Endothelial cell of umbilical vein (primary cell): Measurements from ENCODE around the gene ANO7. TPM values are rescaled to one million over a fixed set of nuclear protein-coding genes. Genes with fewer than 3 reads are reported as not detected.

Experiments
- BruUV-seq: library from RNA; stranded (reverse); fragments of 400-500 nt; replicated peaks from 2 replicates; lab custom pipeline; 2021; lab: Mats Ljungman, UMichigan
- CTCF ChIA-PET: fragments of 300-600, 350-600 bp; sonication (Branson Sonifier 250); formaldehyde crosslinking; loops from one replicate; lab custom pipeline; 2021; ENCODE audit warnings: antibody characterized with exemption, inconsistent platforms; lab: Charles Lee
- POLR2A ChIA-PET: fragments of 300-600, 350-600 bp; sonication (Branson Sonifier 250); formaldehyde crosslinking; loops from one replicate; lab custom pipeline; 2021; ENCODE audit warnings: antibody characterized with exemption, inconsistent platforms; lab: Charles Lee
- DNase-seq: peaks from one replicate; pipeline ENCODE4 v3.0.0-alpha.2; 2011; ENCODE audit warnings: low read depth, low spot score
- FAIRE-seq: peaks from 2 replicates; lab custom pipeline; 2011; peaks lifted over from hg19 to GRCh38; lab: Jason Lieb, UNC
- H2AFZ ChIP-seq: 2 replicates; pipeline ENCODE4 v1.6.0; 2012; ENCODE audit warnings: low read depth, low read length, control low read depth, inconsistent platforms
- H3K27ac ChIP-seq: 2 replicates; pipeline ENCODE4 v1.5.1; 2011; ENCODE audit warnings: low read depth, mild to moderate bottlenecking, control low read depth, low read length, moderate library complexity; ENCODE audit not compliant: insufficient read depth
- H3K27me3 ChIP-seq, 2 experiments: 2 replicates each; pipeline versions ENCODE4 v1.6.0 to v1.6.1; 2011; ENCODE audit warnings: low read length in 2 of 2, mixed read lengths in 1 of 2; ENCODE audit not compliant: control insufficient read depth in 2 of 2, insufficient read depth in 2 of 2
- H3K36me3 ChIP-seq, 2 experiments: 2 replicates in 1 of 2; 3 replicates in 1 of 2; pipeline ENCODE4 v1.5.1; 2011; ENCODE audit warnings: low read length in 2 of 2, mild to moderate bottlenecking in 1 of 2, moderate library complexity in 1 of 2; ENCODE audit not compliant: control insufficient read depth in 2 of 2, insufficient read depth in 2 of 2; ENCODE audit errors: extremely low read depth in 1 of 2
- H3K4me1 ChIP-seq: 3 replicates; pipeline ENCODE4 v1.5.1; 2011; ENCODE audit warnings: mild to moderate bottlenecking, low read length; ENCODE audit not compliant: control insufficient read depth, insufficient read depth; ENCODE audit errors: extremely low read depth
- H3K4me2 ChIP-seq: 2 replicates; pipeline ENCODE4 v1.6.1; 2011; ENCODE audit warnings: low read length, control low read depth, mixed read lengths; ENCODE audit not compliant: insufficient read depth
- H3K4me3 ChIP-seq, 3 experiments: fragments of 200-600 bp in 1 of 3; sonication (generic), shearing (Covaris generic) in 1 of 3; replicated peaks in 1 of 3; 2 replicates each; pipeline ENCODE4 v1.5.1; 2011 to 2016; ENCODE audit warnings: control low read depth in 3 of 3, low read length in 3 of 3, mild to moderate bottlenecking in 2 of 3, inconsistent platforms in 1 of 3, low read depth in 1 of 3, moderate library complexity in 1 of 3; ENCODE audit not compliant: insufficient read depth in 1 of 3
- H3K79me2 ChIP-seq: 2 replicates; pipeline ENCODE4 v1.6.0; 2012; ENCODE audit warnings: low read length, inconsistent platforms; ENCODE audit not compliant: control insufficient read depth, insufficient read depth
- H3K9ac ChIP-seq: replicated peaks from 2 replicates; pipeline ENCODE3; 2011; ENCODE audit warnings: low read length, control low read depth; ENCODE audit not compliant: insufficient read depth; ENCODE audit errors: extremely low read depth
- H3K9me1 ChIP-seq: replicated peaks from 3 replicates; pipeline ENCODE4 v1.6.0; 2011; ENCODE audit warnings: mild to moderate bottlenecking, low read length; ENCODE audit not compliant: control insufficient read depth, insufficient read depth; ENCODE audit errors: extremely low read depth
- H3K9me3 ChIP-seq: replicated peaks from 2 replicates; pipeline ENCODE4 v1.5.1; 2012; ENCODE audit warnings: low read length, inconsistent platforms; ENCODE audit not compliant: control insufficient read depth, insufficient read depth
- H4K20me1 ChIP-seq: replicated peaks from 2 replicates; pipeline ENCODE3; 2011; ENCODE audit warnings: mild to moderate bottlenecking, low read length; ENCODE audit not compliant: control insufficient read depth, insufficient read depth; ENCODE audit errors: extremely low read depth
- CTCF ChIP-seq, 2 donors: IDR thresholded peaks; 1 replicate in 1 of 2; 2 replicates in 1 of 2; pipeline ENCODE4 v1.5.1; 2011; ENCODE audit warnings: low read length in 2 of 2, mild to moderate bottlenecking in 2 of 2, moderate library complexity in 2 of 2, control low read depth in 1 of 2, inconsistent platforms in 1 of 2, low read depth in 1 of 2; ENCODE audit not compliant: insufficient read depth in 1 of 2; ENCODE audit errors: extremely low read depth in 1 of 2
- EZH2 ChIP-seq: IDR thresholded peaks from 2 replicates; pipeline ENCODE4 v1.6.1; 2012; ENCODE audit warnings: borderline replicate concordance, low read depth, mild to moderate bottlenecking, moderate library complexity, low read length, inconsistent platforms; ENCODE audit not compliant: severe bottlenecking
- FOS ChIP-seq: IDR thresholded peaks from 2 replicates; pipeline ENCODE4 v1.6.1; 2011; ENCODE audit warnings: mild to moderate bottlenecking, low read length, moderate library complexity, borderline replicate concordance; ENCODE audit not compliant: insufficient read depth
- GATA2 ChIP-seq: IDR thresholded peaks from 2 replicates; pipeline ENCODE4 v1.7.0; 2011; ENCODE audit warnings: low read depth, mild to moderate bottlenecking, moderate library complexity, mixed read lengths, low read length; ENCODE audit not compliant: insufficient read length, insufficient read depth
- JUN ChIP-seq: IDR thresholded peaks from 2 replicates; pipeline ENCODE4 v1.6.1; 2011; ENCODE audit warnings: borderline replicate concordance, low read depth; ENCODE audit not compliant: insufficient read length, insufficient read depth
- MAX ChIP-seq: IDR thresholded peaks from 2 replicates; pipeline ENCODE4 v1.6.1; 2011; ENCODE audit not compliant: insufficient read depth, insufficient read length
- MYC ChIP-seq: IDR thresholded peaks from one replicate; pipeline ENCODE4 v1.6.1; 2011; ENCODE audit warnings: mild to moderate bottlenecking, low read depth, low read length
- POLR2A ChIP-seq: IDR thresholded peaks from 2 replicates; pipeline ENCODE4 v1.6.1; 2012; ENCODE audit warnings: low read depth, mild to moderate bottlenecking, control low read depth, low read length
- POLR2AphosphoS5 ChIP-seq: IDR thresholded peaks from 2 replicates; pipeline ENCODE4 v1.6.1; 2012; ENCODE audit warnings: low read depth, mild to moderate bottlenecking, control low read depth, low read length, moderate library complexity; ENCODE audit not compliant: insufficient read depth
- dilution Hi-C: fragments of 300-500 bp; cut with MboI; formaldehyde crosslinking; loops from one replicate; pipeline ENCODE4 v1.15.0; 2019; ENCODE audit warnings: low sequenced_read_pairs; ENCODE audit not compliant: extremely low pct_ligation_motif_present
- intact Hi-C: fragments of 100-400 bp; cut with micrococcal nuclease; formaldehyde crosslinking; loops from one replicate; pipeline ENCODE4 v1.10.0; 2022
- polyA plus RNA-seq, 4 experiments: library from polyadenylated mRNA; depleted of rRNA in 3 of 4; stranded (reverse) in 3 of 4; unstranded in 1 of 4; fragments of >200 nt; gene quantifications; 2 replicates each; pipeline versions ENCODE4 v1.2.1 to v1.2.3, GENCODE V29; 2011 to 2012; ENCODE audit warnings: missing spikeins in 1 of 4
- total RNA-seq: library from RNA; stranded (reverse); gene quantifications from 2 replicates; pipeline ENCODE4 v1.2.3, GENCODE V29; 2021

The ANO7 gene
- total and polyA plus RNA-seq, 2 donors (not counting 3 experiments of a cell fraction or from before 2014, with no cell fraction given) = 0.81 to 2.5 TPM

- Histone ChIP-seq H3K4me1 (no peaks in the 10 kb centered on the region), H3K79me2 (peaks cover 14% of the 10 kb centered on the region), H3K36me3 (peaks cover 53 to 80% of the 10 kb centered on the region in 2 experiments), H4K20me1 (no peaks in the 10 kb centered on the region), H3K9ac (no peak overlapping the region), H3K4me3 (no peak overlapping the region), H3K9me3 (no peaks in the 10 kb centered on the region), H3K27me3 (no peaks in the 10 kb centered on the region), H3K9me1 (no peaks in the 10 kb centered on the region), H3K27ac (no peak overlapping the region), H3K4me2 (no peak overlapping the region), H2AFZ (no peak overlapping the region)
- ChIA-PET CTCF (no interaction called here), POLR2A (no interaction called here)
- no peak for TF ChIP-seq MYC
- TF ChIP-seq FOS = no peak
- no peak for TF ChIP-seq GATA2
- TF ChIP-seq EZH2 = no peak
- no peak for TF ChIP-seq POLR2AphosphoS5
- no peak for TF ChIP-seq JUN
- no peak for TF ChIP-seq POLR2A
- no peak for TF ChIP-seq MAX
- no peak for TF ChIP-seq CTCF (IDR thresholded peaks at IDR 0.05; ENCODE audit: extremely low read depth in 1 of 2, insufficient read depth in 1 of 2, low read depth in 1 of 2, low read length in 2 of 2)
- intact Hi-C loops (no loop called here), dilution Hi-C loops (no loop called here)
- BruUV-seq = no TSS peak
- FAIRE-seq (no peak), DNase-seq (no peak)
Measured at GRCh38 chr2:241244368-241244767, 55.9 kb downstream of the ANO7 start.
